Measurements from ENCODE around the gene MAGI1.

DNA sequence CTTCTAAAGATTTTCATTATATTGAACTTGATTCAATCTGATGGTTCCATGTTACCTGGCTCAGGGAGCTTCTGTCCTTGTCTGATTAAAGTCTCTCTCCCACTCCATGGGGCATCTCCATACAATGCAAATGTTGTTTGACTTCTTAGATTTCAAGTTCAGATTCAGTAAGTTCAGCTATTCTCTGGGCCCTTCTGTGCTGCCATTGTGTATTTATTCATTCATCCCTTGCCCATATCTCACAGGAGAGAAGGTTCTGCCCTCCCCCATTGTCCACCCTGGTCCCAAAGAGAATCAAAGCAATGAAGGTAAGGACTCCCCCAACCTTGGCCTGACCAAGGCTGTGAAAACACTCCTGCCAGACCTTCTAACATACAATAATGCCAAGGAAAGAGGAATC, 669.9 kb downstream of the MAGI1 start:
- TF ChIP-seq USF1 (CRISPR knock-in tag; IDR thresholded peaks at IDR 0.05) (no peak), CTCF (IDR thresholded peaks at IDR 0.05) (no peak), CREM (CRISPR knock-in tag; IDR thresholded peaks at IDR 0.05) (no peak), E2F5 (CRISPR knock-in tag; IDR thresholded peaks at IDR 0.05) (no peak), ARID4B (CRISPR knock-in tag; IDR thresholded peaks at IDR 0.05; ENCODE audit: borderline replicate concordance) (no peak), GABPB1 (CRISPR knock-in tag; IDR thresholded peaks at IDR 0.05) (no peak), ESRRA (CRISPR knock-in tag; IDR thresholded peaks at IDR 0.05; ENCODE audit: borderline replicate concordance) (no peak), ZNF121 (CRISPR knock-in tag; IDR thresholded peaks at IDR 0.05) (no peak), FOXP1 (CRISPR knock-in tag; IDR thresholded peaks at IDR 0.05; ENCODE audit: borderline replicate concordance) (no peak), ZNF138 (CRISPR knock-in tag; conservative IDR thresholded peaks at IDR 0.05) (no peak), NFYB (CRISPR knock-in tag; conservative IDR thresholded peaks at IDR 0.05; ENCODE audit: low read depth) (no peak)
- TF ChIP-seq, protein P1, sequence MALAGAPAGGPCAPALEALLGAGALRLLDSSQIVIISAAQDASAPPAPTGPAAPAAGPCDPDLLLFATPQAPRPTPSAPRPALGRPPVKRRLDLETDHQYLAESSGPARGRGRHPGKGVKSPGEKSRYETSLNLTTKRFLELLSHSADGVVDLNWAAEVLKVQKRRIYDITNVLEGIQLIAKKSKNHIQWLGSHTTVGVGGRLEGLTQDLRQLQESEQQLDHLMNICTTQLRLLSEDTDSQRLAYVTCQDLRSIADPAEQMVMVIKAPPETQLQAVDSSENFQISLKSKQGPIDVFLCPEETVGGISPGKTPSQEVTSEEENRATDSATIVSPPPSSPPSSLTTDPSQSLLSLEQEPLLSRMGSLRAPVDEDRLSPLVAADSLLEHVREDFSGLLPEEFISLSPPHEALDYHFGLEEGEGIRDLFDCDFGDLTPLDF (CRISPR knock-in tag; IDR thresholded peaks at IDR 0.05): no peak
- TF ChIP-seq, protein P2, sequence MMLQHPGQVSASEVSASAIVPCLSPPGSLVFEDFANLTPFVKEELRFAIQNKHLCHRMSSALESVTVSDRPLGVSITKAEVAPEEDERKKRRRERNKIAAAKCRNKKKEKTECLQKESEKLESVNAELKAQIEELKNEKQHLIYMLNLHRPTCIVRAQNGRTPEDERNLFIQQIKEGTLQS (CRISPR knock-in tag; conservative IDR thresholded peaks at IDR 0.05): no peak

Data from WTC11 (cell line).